ENCODE data around the gene FAT2.

FAT2 gene

GRCh38 chr5:151557951-151558350 is 33.2 kb downstream of the FAT2 start:
- Histone ChIP-seq H3K4me3 (replicated peaks; ENCODE audit: insufficient read depth, low read length) (no peak overlapping the region), H3K27ac (replicated peaks) (no peak overlapping the region), H3K27me3 (ENCODE audit: insufficient read depth, poor library complexity, severe bottlenecking) (no peaks in the 10 kb centered on the region)
- TF ChIP-seq SPI1 (IDR thresholded peaks at IDR 0.05; ENCODE audit: borderline replicate concordance, low read depth) (no peak), GABPA (IDR thresholded peaks at IDR 0.05; ENCODE audit: low read depth) (no peak)
- DNase-seq (ENCODE audit: low read depth in 1 of 2, low spot score in 1 of 2), result no peak

DNA sequence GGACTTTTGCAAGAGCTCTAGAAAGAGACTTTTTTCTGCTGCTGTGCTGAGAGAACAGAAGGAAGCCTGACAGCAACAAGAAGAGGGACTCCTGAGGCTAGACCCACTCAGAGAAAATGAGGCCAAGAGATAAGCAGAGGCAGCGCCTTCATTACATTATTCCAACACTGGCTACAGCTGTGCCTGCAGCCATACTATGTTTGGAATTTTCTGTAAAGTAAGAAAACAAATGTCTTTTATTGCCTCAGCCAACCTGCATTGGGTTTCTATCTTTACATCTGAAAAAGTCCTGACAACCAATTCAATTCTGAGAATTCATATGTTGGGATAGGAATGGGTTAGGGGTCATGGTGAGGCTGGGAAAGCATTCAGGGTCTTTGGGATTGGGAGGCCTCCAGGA is 33.7 kb downstream of the FAT2 start:
- no peak overlapping the region for H3K27ac ChIP-seq (replicated peaks)
- no peak for DNase-seq (ENCODE audit: low read depth in 1 of 2, low spot score in 1 of 2)
- TF ChIP-seq SPI1 (IDR thresholded peaks at IDR 0.05; ENCODE audit: borderline replicate concordance, low read depth), result no peak
- no peak for TF ChIP-seq POLR2AphosphoS5 (IDR thresholded peaks at IDR 0.05; ENCODE audit: low read depth)
- TF ChIP-seq, protein P1, sequence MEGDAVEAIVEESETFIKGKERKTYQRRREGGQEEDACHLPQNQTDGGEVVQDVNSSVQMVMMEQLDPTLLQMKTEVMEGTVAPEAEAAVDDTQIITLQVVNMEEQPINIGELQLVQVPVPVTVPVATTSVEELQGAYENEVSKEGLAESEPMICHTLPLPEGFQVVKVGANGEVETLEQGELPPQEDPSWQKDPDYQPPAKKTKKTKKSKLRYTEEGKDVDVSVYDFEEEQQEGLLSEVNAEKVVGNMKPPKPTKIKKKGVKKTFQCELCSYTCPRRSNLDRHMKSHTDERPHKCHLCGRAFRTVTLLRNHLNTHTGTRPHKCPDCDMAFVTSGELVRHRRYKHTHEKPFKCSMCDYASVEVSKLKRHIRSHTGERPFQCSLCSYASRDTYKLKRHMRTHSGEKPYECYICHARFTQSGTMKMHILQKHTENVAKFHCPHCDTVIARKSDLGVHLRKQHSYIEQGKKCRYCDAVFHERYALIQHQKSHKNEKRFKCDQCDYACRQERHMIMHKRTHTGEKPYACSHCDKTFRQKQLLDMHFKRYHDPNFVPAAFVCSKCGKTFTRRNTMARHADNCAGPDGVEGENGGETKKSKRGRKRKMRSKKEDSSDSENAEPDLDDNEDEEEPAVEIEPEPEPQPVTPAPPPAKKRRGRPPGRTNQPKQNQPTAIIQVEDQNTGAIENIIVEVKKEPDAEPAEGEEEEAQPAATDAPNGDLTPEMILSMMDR (IDR thresholded peaks at IDR 0.05; ENCODE audit: insufficient read depth, low read length), result no peak
- TF ChIP-seq REST (IDR thresholded peaks at IDR 0.05; ENCODE audit: insufficient replicate concordance, low read depth), result no peak
- TF ChIP-seq GABPA (IDR thresholded peaks at IDR 0.05; ENCODE audit: low read depth), result no peak
- H3K27me3 ChIP-seq (ENCODE audit: insufficient read depth, poor library complexity, severe bottlenecking), result no peaks in the 10 kb centered on the region
- H3K4me3 ChIP-seq (replicated peaks; ENCODE audit: insufficient read depth, low read length), result no peak overlapping the region

DNA sequence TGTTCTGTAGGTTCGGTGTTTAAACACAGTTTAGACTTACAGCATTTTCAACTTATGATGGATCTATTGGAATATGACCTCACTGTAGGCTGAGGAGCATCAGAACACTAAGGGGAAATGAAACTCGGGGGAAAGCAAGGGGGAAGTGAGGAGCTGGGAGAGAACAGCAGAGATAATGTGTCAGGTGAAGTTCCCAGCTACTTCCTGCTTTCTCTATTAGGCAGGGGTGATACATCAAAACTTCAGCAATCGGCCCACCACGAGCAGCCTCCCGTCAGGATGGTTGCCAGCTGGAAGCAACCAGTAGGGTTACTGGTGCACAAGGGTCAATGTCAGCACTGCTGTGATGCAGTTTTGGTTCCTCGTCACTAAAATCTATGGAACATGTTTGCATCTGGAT is 34.3 kb downstream of the FAT2 start:
- H3K27me3 ChIP-seq (ENCODE audit: insufficient read depth, poor library complexity, severe bottlenecking), result no peaks in the 10 kb centered on the region
- H3K27ac ChIP-seq (replicated peaks), result no peak overlapping the region
- no peak overlapping the region for H3K4me3 ChIP-seq (replicated peaks; ENCODE audit: insufficient read depth, low read length)
- peak; percentile 33; the same call in 1 of the 2 replicates for TF ChIP-seq SPI1 (IDR thresholded peaks at IDR 0.05; ENCODE audit: borderline replicate concordance, low read depth)
- TF ChIP-seq, protein P1 (IDR thresholded peaks at IDR 0.05; ENCODE audit: insufficient read depth, low read length), result no peak
- no peak for TF ChIP-seq POLR2AphosphoS5 (IDR thresholded peaks at IDR 0.05; ENCODE audit: low read depth)
- TF ChIP-seq REST (IDR thresholded peaks at IDR 0.05; ENCODE audit: insufficient replicate concordance, low read depth), result no peak
- TF ChIP-seq GABPA (IDR thresholded peaks at IDR 0.05; ENCODE audit: low read depth), result no peak
- DNase-seq (ENCODE audit: low read depth in 1 of 2, low spot score in 1 of 2), result peak; percentile 6 to 26

- TF ChIP-seq SPI1 (IDR thresholded peaks at IDR 0.05; ENCODE audit: borderline replicate concordance, low read depth), result no peak
- TF ChIP-seq, protein P1 (IDR thresholded peaks at IDR 0.05; ENCODE audit: insufficient read depth, low read length), result no peak
- no peak for TF ChIP-seq POLR2AphosphoS5 (IDR thresholded peaks at IDR 0.05; ENCODE audit: low read depth)
- TF ChIP-seq REST (IDR thresholded peaks at IDR 0.05; ENCODE audit: insufficient replicate concordance, low read depth), result no peak
- TF ChIP-seq GABPA (IDR thresholded peaks at IDR 0.05; ENCODE audit: low read depth), result no peak
- DNase-seq (ENCODE audit: low read depth in 1 of 2, low spot score in 1 of 2), result no peak
- H3K27me3 ChIP-seq (ENCODE audit: insufficient read depth, poor library complexity, severe bottlenecking), result no peaks in the 10 kb centered on the region
- H3K27ac ChIP-seq (replicated peaks), result no peak overlapping the region
- no peak overlapping the region for H3K4me3 ChIP-seq (replicated peaks; ENCODE audit: insufficient read depth, low read length)
These were observed 35.2 kb downstream of the FAT2 start for GRCh38 chr5:151555760-151556576.
